ENCODE data around the gene PEX26. TPM values are rescaled to one million over a fixed set of nuclear protein-coding genes. Genes with fewer than 3 reads are reported as not detected.

PEX26 gene
- polyA plus RNA-seq, 4 donors, result 19.3 to 35.6 (median 29.8) TPM

DNA sequence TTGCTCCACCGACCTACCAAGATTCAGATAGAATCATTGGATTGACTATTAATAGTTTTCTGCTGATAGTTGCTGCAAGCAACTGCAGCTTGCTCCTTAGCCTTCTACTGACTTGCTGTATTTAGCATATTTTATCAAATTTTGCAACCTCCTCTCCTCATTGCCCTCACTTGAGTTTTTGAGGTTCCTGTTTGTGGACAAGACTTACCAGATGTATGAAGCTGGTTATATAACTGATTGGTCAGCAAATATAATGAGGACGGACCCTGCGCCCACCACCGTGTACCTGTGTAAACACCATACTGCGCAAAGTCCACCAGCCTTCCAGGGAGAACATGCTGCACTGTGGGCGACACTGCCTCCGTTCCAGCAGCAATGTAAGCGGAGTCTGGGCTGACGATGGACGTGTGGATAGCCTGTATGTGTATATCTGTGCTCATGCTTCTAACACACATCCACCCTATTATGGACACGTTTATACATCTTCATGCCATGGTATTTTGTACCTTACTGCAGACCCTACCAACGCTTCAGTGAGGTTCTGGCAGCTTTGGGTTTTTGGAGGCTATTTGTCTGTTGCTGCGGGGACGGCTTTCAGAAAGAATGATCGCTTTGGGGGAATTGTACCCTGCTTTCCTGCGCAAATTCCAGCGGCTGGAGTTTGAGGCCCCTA is 70.6 kb downstream of the PEX26 start:
- no peak for DNase-seq (ENCODE audit: low read depth in 4 of 4, low spot score in 3 of 4)

DNA sequence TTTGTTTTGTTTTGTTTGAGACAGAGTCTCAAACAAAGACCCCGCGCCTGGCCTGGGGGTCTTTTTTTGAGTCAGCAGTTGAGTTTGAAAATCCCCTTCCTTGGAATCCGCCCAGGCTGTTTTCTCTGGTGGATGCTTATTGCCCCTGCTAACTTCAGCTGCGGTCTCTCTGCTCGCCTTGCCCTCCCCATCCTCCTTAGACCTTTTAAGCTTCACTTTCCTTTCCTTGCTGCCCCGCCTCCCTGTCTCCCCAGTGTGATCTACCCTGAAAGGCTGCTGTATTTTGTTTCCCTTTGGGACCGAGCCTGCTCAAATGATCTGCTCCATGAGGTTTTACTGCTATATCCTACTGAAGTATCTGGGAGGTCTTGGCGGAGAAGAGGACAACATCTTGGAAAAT is 74.7 kb downstream of the PEX26 start:
- no peak for DNase-seq (ENCODE audit: low read depth in 4 of 4, low spot score in 3 of 4)

DNA sequence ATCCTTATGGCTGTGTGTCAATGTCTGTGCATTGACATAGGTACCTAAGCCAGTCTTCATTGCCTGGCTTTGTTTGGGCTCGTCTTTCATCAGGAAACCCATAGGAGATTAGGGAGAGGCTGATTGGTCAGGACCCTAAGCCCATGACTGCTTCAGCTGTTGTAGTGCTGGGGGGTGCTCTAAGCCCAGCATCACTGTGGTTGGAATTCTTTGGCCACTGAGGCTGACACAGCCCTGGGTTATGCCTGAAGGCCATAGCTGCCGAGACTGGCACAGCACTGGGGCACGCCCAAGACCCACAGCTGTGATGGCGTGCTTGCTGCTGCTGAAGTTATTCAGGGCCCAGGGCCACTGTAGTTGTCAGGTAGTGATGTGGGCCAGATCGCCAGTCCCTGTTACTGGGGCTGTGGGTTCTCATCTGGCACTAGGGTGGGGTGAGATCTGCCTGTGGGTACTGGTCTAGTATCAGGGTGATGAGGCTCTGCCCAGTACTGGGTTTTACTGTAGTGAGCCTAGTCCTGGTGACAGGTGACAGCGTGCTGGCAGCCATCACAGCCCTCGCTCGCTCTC is 77.1 kb downstream of the PEX26 start:
- DNase-seq (ENCODE audit: low read depth in 4 of 4, low spot score in 3 of 4), result no peak

Other genes starting within 250 kb of the PEX26 start
- 10 to 100 TPM; 20.7 to 37.1 (median 34.1) TPM for gene MICAL3, start 53.4 kb upstream of the PEX26 start, polyA plus RNA-seq (ENCODE audit: insufficient read length in 4 of 4)
- 1 to 10 TPM; 3.1 to 3.5 (median 3.2) TPM for gene TUBA8, start 32.8 kb downstream of the PEX26 start, polyA plus RNA-seq (ENCODE audit: insufficient read length in 4 of 4)
- 1 to 10 TPM; 6.4 to 7.4 (median 6.8) TPM for gene USP18, start 72.2 kb downstream of the PEX26 start, polyA plus RNA-seq (ENCODE audit: insufficient read length in 4 of 4)

Data from left renal pelvis (tissue), 4 donors.